ENCODE measurements around the gene PRIMA1.

DNA sequence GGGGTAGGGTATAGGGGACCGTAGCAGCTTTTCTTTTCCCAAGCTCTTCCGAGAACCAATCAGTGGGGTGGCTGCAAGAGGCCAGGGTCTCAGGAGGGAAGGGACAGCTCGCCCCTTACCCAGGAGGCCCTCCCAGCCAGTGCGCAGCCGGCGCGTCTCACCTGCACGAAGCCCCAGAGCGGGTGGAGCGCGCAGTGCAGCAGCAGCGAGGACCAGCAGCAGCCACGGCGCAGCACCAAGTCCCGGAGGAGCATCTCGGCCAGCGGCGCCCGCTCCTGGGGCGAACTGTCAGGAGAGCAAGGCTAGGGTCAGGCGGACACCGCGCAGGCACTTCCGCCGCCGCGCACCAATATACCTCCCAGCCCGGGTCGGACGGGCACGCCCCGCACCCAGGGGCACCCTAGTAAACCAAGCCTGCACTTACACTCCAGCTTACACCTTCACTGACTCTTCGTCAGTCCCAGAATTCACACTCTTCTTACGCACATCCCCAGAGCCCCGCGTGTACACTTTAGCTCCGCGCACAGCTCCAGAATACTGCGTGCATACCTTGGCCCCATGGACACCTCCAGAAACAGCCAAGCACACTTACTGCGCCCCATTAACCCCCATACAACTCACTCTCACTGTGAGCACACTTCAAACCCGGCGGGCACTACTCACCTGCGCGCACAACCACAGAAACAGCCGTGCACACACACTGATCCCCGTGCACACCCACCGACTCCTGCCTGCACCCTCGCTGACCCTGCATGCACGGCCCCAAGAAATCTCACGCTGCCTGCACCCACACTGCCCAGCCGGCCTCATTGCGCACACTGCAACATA, 606 bp downstream of the PRIMA1 start:
- TF ChIP-seq CTCF (IDR thresholded peaks at IDR 0.05), result no peak
- TF ChIP-seq POLR2AphosphoS5 (IDR thresholded peaks at IDR 0.05; ENCODE audit: low read depth, low read length), result no peak
- no peak for TF ChIP-seq TCF7L2 (IDR thresholded peaks at IDR 0.05; ENCODE audit: low read depth, low read length)
- no peak for TF ChIP-seq SIN3A (IDR thresholded peaks at IDR 0.05; ENCODE audit: borderline replicate concordance, insufficient read depth, low read depth, low read length)
- TF ChIP-seq, protein P1, sequence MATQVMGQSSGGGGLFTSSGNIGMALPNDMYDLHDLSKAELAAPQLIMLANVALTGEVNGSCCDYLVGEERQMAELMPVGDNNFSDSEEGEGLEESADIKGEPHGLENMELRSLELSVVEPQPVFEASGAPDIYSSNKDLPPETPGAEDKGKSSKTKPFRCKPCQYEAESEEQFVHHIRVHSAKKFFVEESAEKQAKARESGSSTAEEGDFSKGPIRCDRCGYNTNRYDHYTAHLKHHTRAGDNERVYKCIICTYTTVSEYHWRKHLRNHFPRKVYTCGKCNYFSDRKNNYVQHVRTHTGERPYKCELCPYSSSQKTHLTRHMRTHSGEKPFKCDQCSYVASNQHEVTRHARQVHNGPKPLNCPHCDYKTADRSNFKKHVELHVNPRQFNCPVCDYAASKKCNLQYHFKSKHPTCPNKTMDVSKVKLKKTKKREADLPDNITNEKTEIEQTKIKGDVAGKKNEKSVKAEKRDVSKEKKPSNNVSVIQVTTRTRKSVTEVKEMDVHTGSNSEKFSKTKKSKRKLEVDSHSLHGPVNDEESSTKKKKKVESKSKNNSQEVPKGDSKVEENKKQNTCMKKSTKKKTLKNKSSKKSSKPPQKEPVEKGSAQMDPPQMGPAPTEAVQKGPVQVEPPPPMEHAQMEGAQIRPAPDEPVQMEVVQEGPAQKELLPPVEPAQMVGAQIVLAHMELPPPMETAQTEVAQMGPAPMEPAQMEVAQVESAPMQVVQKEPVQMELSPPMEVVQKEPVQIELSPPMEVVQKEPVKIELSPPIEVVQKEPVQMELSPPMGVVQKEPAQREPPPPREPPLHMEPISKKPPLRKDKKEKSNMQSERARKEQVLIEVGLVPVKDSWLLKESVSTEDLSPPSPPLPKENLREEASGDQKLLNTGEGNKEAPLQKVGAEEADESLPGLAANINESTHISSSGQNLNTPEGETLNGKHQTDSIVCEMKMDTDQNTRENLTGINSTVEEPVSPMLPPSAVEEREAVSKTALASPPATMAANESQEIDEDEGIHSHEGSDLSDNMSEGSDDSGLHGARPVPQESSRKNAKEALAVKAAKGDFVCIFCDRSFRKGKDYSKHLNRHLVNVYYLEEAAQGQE (IDR thresholded peaks at IDR 0.05; ENCODE audit: insufficient read depth in 1 of 2, low read depth in 2 of 2, low read length in 1 of 2), result no peak

All from Panc1 (cell line).